Sigmoid colon (tissue), 4 donors: Measurements from ENCODE around the gene SYNE3.

ENCODE experiments used
- EP300 ChIP-seq, 4 donors: sonication (generic); formaldehyde crosslinking; IDR thresholded peaks; one replicate each; pipeline ENCODE4 v1.6.1; 2017; ENCODE audit warnings: antibody characterized with exemption in 4 of 4
- POLR2AphosphoS5 ChIP-seq, 4 donors: sonication (generic); formaldehyde crosslinking; IDR thresholded peaks; one replicate each; pipeline ENCODE4 v1.6.1; 2017; ENCODE audit warnings: antibody characterized with exemption in 4 of 4
- TF ChIP-seq, protein P1 (sequence below), 4 experiments: fragments of 450-650 bp in 3 of 4; fragments of 200-600 bp in 1 of 4; IDR thresholded peaks; one replicate each; pipeline ENCODE4 v1.5.1; 2016 to 2019; ENCODE audit warnings: antibody characterized with exemption in 4 of 4, mild to moderate bottlenecking in 3 of 4, moderate library complexity in 2 of 4

DNA sequence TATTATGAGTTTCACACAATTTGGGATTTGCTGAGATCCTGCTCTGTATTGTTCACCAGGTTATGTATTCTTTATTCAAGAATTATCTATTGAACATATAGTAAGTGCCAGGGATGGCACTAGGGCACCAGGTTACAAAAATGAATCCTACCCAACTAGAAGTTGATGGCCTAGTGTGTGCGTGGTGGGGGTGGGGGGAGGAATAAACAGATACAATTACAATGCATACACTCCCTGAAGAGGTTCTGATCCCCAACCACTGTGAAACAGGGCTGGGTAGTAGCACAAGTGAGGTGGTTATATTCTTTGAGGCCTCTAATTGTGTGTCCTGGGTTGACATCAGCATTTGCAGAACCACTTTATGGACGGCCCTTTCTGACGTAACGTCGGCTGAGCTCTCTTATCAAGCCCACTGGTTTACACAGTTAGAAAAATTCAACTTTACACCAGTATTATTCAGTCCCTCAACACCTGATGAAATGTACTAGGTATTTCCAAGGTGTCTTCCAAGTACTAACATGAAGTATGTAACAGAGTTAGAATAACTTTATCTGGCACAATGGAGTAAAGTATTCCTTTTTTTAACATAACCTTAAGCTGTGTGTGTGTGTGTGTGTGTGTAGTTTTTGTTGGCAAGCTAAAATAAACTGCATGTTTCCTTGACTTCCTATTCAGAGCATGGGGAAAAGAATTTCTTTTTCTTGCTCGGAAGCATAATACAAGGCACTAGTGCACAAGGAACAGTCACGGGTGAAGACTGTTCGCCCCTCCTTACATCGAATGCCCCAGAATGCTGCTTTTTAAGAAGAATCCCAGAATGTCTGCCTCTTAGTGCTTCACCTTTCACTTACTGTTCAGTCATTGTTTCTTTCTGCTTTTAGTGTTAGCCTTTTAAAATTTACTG lies 10.3 kb upstream of the SYNE3 start:
- TF ChIP-seq, protein P1, sequence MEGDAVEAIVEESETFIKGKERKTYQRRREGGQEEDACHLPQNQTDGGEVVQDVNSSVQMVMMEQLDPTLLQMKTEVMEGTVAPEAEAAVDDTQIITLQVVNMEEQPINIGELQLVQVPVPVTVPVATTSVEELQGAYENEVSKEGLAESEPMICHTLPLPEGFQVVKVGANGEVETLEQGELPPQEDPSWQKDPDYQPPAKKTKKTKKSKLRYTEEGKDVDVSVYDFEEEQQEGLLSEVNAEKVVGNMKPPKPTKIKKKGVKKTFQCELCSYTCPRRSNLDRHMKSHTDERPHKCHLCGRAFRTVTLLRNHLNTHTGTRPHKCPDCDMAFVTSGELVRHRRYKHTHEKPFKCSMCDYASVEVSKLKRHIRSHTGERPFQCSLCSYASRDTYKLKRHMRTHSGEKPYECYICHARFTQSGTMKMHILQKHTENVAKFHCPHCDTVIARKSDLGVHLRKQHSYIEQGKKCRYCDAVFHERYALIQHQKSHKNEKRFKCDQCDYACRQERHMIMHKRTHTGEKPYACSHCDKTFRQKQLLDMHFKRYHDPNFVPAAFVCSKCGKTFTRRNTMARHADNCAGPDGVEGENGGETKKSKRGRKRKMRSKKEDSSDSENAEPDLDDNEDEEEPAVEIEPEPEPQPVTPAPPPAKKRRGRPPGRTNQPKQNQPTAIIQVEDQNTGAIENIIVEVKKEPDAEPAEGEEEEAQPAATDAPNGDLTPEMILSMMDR (IDR thresholded peaks at IDR 0.05), result no peak
- TF ChIP-seq EP300 (IDR thresholded peaks at IDR 0.05), result no peak
- no peak for TF ChIP-seq POLR2AphosphoS5 (IDR thresholded peaks at IDR 0.05)
